GM15510 (cell line): ENCODE results near the gene ARPC1B.
A peak's percentile ranks its signal among the peaks of the same experiment; 100 is the strongest.

ENCODE experiments used
- POLR2A ChIP-seq: IDR thresholded peaks from 3 replicates; pipeline ENCODE4 v1.6.1; 2011; ENCODE audit warnings: borderline replicate concordance; ENCODE audit not compliant: insufficient read length; ENCODE audit errors: extremely low read depth

The ARPC1B gene

GRCh38 chr7:99363286-99363685, 11.2 kb upstream of the ARPC1B start:
- TF ChIP-seq POLR2A = no peak

- TF ChIP-seq POLR2A = no peak
Measured at GRCh38 chr7:99365318-99366141, 9.0 kb upstream of the ARPC1B start.

- no peak for TF ChIP-seq POLR2A
Measured at GRCh38 chr7:99366646-99367045, 7.9 kb upstream of the ARPC1B start.

- no peak for TF ChIP-seq POLR2A
Measured at GRCh38 chr7:99368750-99369389, 5.7 kb upstream of the ARPC1B start.

GRCh38 chr7:99369767-99370391, 4.7 kb upstream of the ARPC1B start:
- no peak for TF ChIP-seq POLR2A

- no peak for TF ChIP-seq POLR2A
Measured at GRCh38 chr7:99371376-99371920, 3.1 kb upstream of the ARPC1B start.

- no peak for TF ChIP-seq POLR2A
Measured at GRCh38 chr7:99372275-99373090, 2.0 kb upstream of the ARPC1B start.

GRCh38 chr7:99373091-99374066, 1.2 kb upstream of the ARPC1B start:
- TF ChIP-seq POLR2A = no peak

- TF ChIP-seq POLR2A = peak; percentile 72
Measured at GRCh38 chr7:99375070-99375807, 709 bp downstream of the ARPC1B start.

GRCh38 chr7:99379043-99379577, 4.6 kb downstream of the ARPC1B start:
- no peak for TF ChIP-seq POLR2A

GRCh38 chr7:99380032-99380822, 5.7 kb downstream of the ARPC1B start:
- peak; percentile 40 for TF ChIP-seq POLR2A
